ENCODE results near the gene TMEM119.
"Not testable (repeated sequence)": the region's sequence is repeated elsewhere in the genome, so short reads cannot be mapped to it uniquely, and the experiment has no call there.

TMEM119 gene

GRCh38 chr12:108589028-108589839 lies 8.7 kb downstream of the TMEM119 start:
- DNase-seq (ENCODE audit: insufficient read length, low spot score), result no peak
- no peak for FAIRE-seq

- FAIRE-seq, result no peak
- no peak for DNase-seq (ENCODE audit: insufficient read length, low spot score)
Measured at GRCh38 chr12:108587826-108588225, 10.1 kb downstream of the TMEM119 start.

- no peak for DNase-seq (ENCODE audit: insufficient read length, low spot score)
- no peak for FAIRE-seq
Measured at GRCh38 chr12:108586306-108586705, 11.6 kb downstream of the TMEM119 start.

GRCh38 chr12:108585864-108586263 lies 12.0 kb downstream of the TMEM119 start:
- DNase-seq (ENCODE audit: insufficient read length, low spot score) (no peak), FAIRE-seq (no peak)

- DNase-seq (ENCODE audit: insufficient read length, low spot score) (no peak), FAIRE-seq (no peak)
Measured at GRCh38 chr12:108584456-108585065, 13.3 kb downstream of the TMEM119 start.

- FAIRE-seq (no peak), DNase-seq (ENCODE audit: insufficient read length, low spot score) (no peak)
Measured at GRCh38 chr12:108583991-108584390, 13.9 kb downstream of the TMEM119 start.

- no peak for DNase-seq (ENCODE audit: insufficient read length, low spot score)
- FAIRE-seq, result no peak
Measured at GRCh38 chr12:108582978-108583770, 14.7 kb downstream of the TMEM119 start.

GRCh38 chr12:108582509-108582908 lies 15.4 kb downstream of the TMEM119 start:
- DNase-seq (ENCODE audit: insufficient read length, low spot score), result no peak
- FAIRE-seq, result no peak

GRCh38 chr12:108581311-108582227 lies 16.3 kb downstream of the TMEM119 start:
- no peak for DNase-seq (ENCODE audit: insufficient read length, low spot score)
- no peak for FAIRE-seq

- no peak for FAIRE-seq
- no peak for DNase-seq (ENCODE audit: insufficient read length, low spot score)
Measured at GRCh38 chr12:108580531-108580930, 17.4 kb downstream of the TMEM119 start.

GRCh38 chr12:108578813-108579212 lies 19.1 kb downstream of the TMEM119 start:
- FAIRE-seq (peak; percentile 16), DNase-seq (ENCODE audit: insufficient read length, low spot score) (no peak)

- DNase-seq (ENCODE audit: insufficient read length, low spot score) (no peak), FAIRE-seq (peak; percentile 97)
Measured at GRCh38 chr12:108578264-108578663, 19.6 kb downstream of the TMEM119 start.

- DNase-seq (ENCODE audit: insufficient read length, low spot score) (no peak), FAIRE-seq (peak; percentile 98)
Measured at GRCh38 chr12:108577458-108577857, 20.4 kb downstream of the TMEM119 start.

- FAIRE-seq (no peak), DNase-seq (ENCODE audit: insufficient read length, low spot score) (no peak)
Measured at GRCh38 chr12:108576660-108577234, 21.1 kb downstream of the TMEM119 start.

- DNase-seq (ENCODE audit: insufficient read length, low spot score) (no peak), FAIRE-seq (no peak)
Measured at GRCh38 chr12:108575199-108575912, 22.5 kb downstream of the TMEM119 start.

GRCh38 chr12:108574276-108574675 lies 23.6 kb downstream of the TMEM119 start:
- FAIRE-seq; DNase-seq (ENCODE audit: insufficient read length, low spot score): not testable (repeated sequence)

- no peak for DNase-seq (ENCODE audit: insufficient read length, low spot score)
Measured at GRCh38 chr12:108573317-108573716, 24.6 kb downstream of the TMEM119 start.

GRCh38 chr12:108572166-108572790 lies 25.6 kb downstream of the TMEM119 start:
- no peak for FAIRE-seq
- no peak for DNase-seq (ENCODE audit: insufficient read length, low spot score)

More at GRCh38 chr12:108573317-108573716, 24.6 kb downstream of the TMEM119 start:
- no peak for FAIRE-seq
